HepG2 (cell line): ENCODE data around the gene DUS1L. TPM values are rescaled to one million over a fixed set of nuclear protein-coding genes. Genes with fewer than 3 reads are reported as not detected.
A peak's percentile ranks its signal among the peaks of the same experiment; 100 is the strongest.

Source experiments
- AHR ChIP-seq: IDR thresholded peaks from 2 replicates; pipeline ENCODE4 v1.6.1; 2018; ENCODE audit warnings: missing genetic modification reagents, missing compliant biosample characterization
- EEA1 ChIP-seq: sonication (generic); formaldehyde crosslinking; IDR thresholded peaks from 2 replicates; pipeline ENCODE4 v1.5.1; 2020; ENCODE audit warnings: mild to moderate bottlenecking, missing genetic modification reagents, borderline replicate concordance
- HDAC6 ChIP-seq: fragments of 200-600 bp; sonication (generic); IDR thresholded peaks from 2 replicates; pipeline ENCODE4 v1.7.0; 2017; ENCODE audit warnings: mild to moderate bottlenecking, antibody characterized with exemption, low read length, low read depth
- HNF1A ChIP-seq, 2 experiments: sonication (generic) in 1 of 2; formaldehyde crosslinking in 1 of 2; IDR thresholded peaks; 2 replicates each; pipeline versions ENCODE4 v1.4.0 to v1.6.1; 2016 to 2020; ENCODE audit warnings: borderline replicate concordance in 1 of 2, low read depth in 1 of 2, mild to moderate bottlenecking in 1 of 2, missing genetic modification reagents in 1 of 2
- HOXA5 ChIP-seq: sonication (generic); formaldehyde crosslinking; IDR thresholded peaks from 2 replicates; pipeline ENCODE4 v1.4.0; 2020; ENCODE audit warnings: missing genetic modification reagents
- IRF9 ChIP-seq: sonication (generic); formaldehyde crosslinking; IDR thresholded peaks from 2 replicates; pipeline ENCODE4 v1.8.0; 2022; ENCODE audit warnings: missing genetic modification reagents, mild to moderate bottlenecking, borderline replicate concordance
- MAF1 ChIP-seq: sonication (generic); formaldehyde crosslinking; IDR thresholded peaks from 2 replicates; pipeline ENCODE4 v1.5.0; 2020; ENCODE audit warnings: missing genetic modification reagents, borderline replicate concordance
- PREB ChIP-seq: sonication (generic); formaldehyde crosslinking; IDR thresholded peaks from 2 replicates; pipeline ENCODE4 v1.4.0; 2020; ENCODE audit warnings: missing genetic modification reagents
- SMAD9 ChIP-seq: sonication (generic); formaldehyde crosslinking; IDR thresholded peaks from 2 replicates; pipeline ENCODE4 v1.5.1; 2020; ENCODE audit warnings: mild to moderate bottlenecking, missing genetic modification reagents
- SRSF4 ChIP-seq: fragments of 200-400 bp; formaldehyde crosslinking; IDR thresholded peaks from one replicate; pipeline ENCODE4 v1.6.1; 2018; ENCODE audit warnings: mild to moderate bottlenecking, low read depth, low read length, moderate library complexity; ENCODE audit not compliant: poor library complexity, severe bottlenecking
- SUZ12 ChIP-seq: fragments of 150-350 bp; IDR thresholded peaks from 2 replicates; pipeline ENCODE4 v1.6.1; 2014; ENCODE audit warnings: low read depth, low read length
- ZBTB14 ChIP-seq: sonication (generic); formaldehyde crosslinking; IDR thresholded peaks from 2 replicates; pipeline ENCODE4 v1.4.0; 2020; ENCODE audit warnings: missing genetic modification reagents
- ZHX1 ChIP-seq: sonication (generic); formaldehyde crosslinking; IDR thresholded peaks from 2 replicates; pipeline ENCODE4 v1.8.1; 2022; ENCODE audit warnings: low read depth, mild to moderate bottlenecking, missing genetic modification reagents
- ZNF138 ChIP-seq: sonication (generic); formaldehyde crosslinking; IDR thresholded peaks from 2 replicates; pipeline ENCODE4 v1.5.0; 2020; ENCODE audit warnings: mild to moderate bottlenecking, low read depth, missing genetic modification reagents
- ZNF205 ChIP-seq: IDR thresholded peaks from 2 replicates; pipeline ENCODE4 v1.6.1; 2018; ENCODE audit warnings: missing biosample characterization, missing genetic modification reagents
- ZNF382 ChIP-seq: sonication (generic); formaldehyde crosslinking; IDR thresholded peaks from 2 replicates; pipeline ENCODE4 v1.5.0; 2020; ENCODE audit warnings: missing genetic modification reagents, mild to moderate bottlenecking, borderline replicate concordance
- ZNF414 ChIP-seq: sonication (generic); formaldehyde crosslinking; IDR thresholded peaks from 2 replicates; pipeline ENCODE4 v1.5.0; 2020; ENCODE audit warnings: missing genetic modification reagents
- ZNF674 ChIP-seq: sonication (generic); formaldehyde crosslinking; IDR thresholded peaks from 2 replicates; pipeline ENCODE4 v1.5.0; 2020; ENCODE audit warnings: low read depth, mild to moderate bottlenecking, missing genetic modification reagents
- polyA plus RNA-seq, 8 experiments: library from polyadenylated mRNA; depleted of rRNA in 3 of 8; stranded (reverse) in 7 of 8; unstranded in 1 of 8; fragments of >200 nt; fragmentation: Illumina TruSeq in 4 of 8; extraction: Trizol in 4 of 8; gene quantifications; 2 replicates each; pipeline versions ENCODE4 v1.2.1 to v1.2.3, GENCODE V29; 2011 to 2016; ENCODE audit warnings: low read depth in 4 of 8, missing spikeins in 1 of 8, mixed read lengths in 1 of 8; ENCODE audit not compliant: insufficient read depth in 1 of 8
- total RNA-seq, 5 experiments: library from RNA; depleted of rRNA; stranded (reverse); fragments of >200 nt; fragmentation: Illumina TruSeq; extraction: Trizol; gene quantifications; 2 replicates each; pipeline ENCODE4 v1.2.3, GENCODE V29; 2016; ENCODE audit warnings: low read depth in 1 of 5

The DUS1L gene
- total and polyA plus RNA-seq, 2 of the 13 experiments (the other 11 are each of a cell fraction or from before 2014, with no cell fraction given), result 81.0 to 109 TPM

- TF ChIP-seq SMAD9 (no peak), ZBTB14 (CRISPR knock-in tag) (peak; percentile 20; the same call in 1 of the 2 replicates), ZHX1 (CRISPR knock-in tag) (no peak), ZNF205 (CRISPR knock-in tag) (no peak), IRF9 (CRISPR knock-in tag) (no peak), AHR (no peak), HDAC6 (no peak), HNF1A (IDR thresholded peaks at IDR 0.05; ENCODE audit: low read depth) (no peak), HNF1A (CRISPR knock-in tag; IDR thresholded peaks at IDR 0.05; ENCODE audit: borderline replicate concordance) (no peak), HOXA5 (CRISPR knock-in tag) (no peak), ZNF382 (CRISPR knock-in tag) (no peak), ZNF414 (no peak), MAF1 (CRISPR knock-in tag) (peak; percentile 17; the same call in 1 of the 2 replicates), SUZ12 (no peak), SRSF4 (no peak), EEA1 (CRISPR knock-in tag) (0 out of 2 replicates have a peak, but pooled peaks have one; percentile 12), ZNF138 (CRISPR knock-in tag) (no peak), ZNF674 (CRISPR knock-in tag) (no peak), PREB (0 out of 2 replicates have a peak, but pooled peaks have one; percentile 8)
Measured at GRCh38 chr17:82065193-82065637, 389 bp downstream of the DUS1L start (continued).
